OCI-LY1 (cell line): ENCODE measurements around the gene HCRTR2.

Experiments used
- H2AFZ ChIP-seq: fragments of 200-600 bp; sonication (generic), shearing (Covaris generic); 2 replicates; pipeline ENCODE4 v1.6.0; 2014; ENCODE audit warnings: antibody characterized with exemption, mild to moderate bottlenecking, low read length
- H3F3A ChIP-seq: fragments of 200-600 bp; sonication (generic), shearing (Covaris generic); 2 replicates; pipeline ENCODE4 v1.6.0; 2014; ENCODE audit warnings: mild to moderate bottlenecking, antibody characterized with exemption, low read length, moderate library complexity; ENCODE audit not compliant: insufficient read depth
- H3K27ac ChIP-seq: fragments of 200-600 bp; sonication (generic); 2 replicates; pipeline ENCODE4 v1.5.1; 2014; ENCODE audit warnings: low read length, mixed run types, mild to moderate bottlenecking, low read depth; ENCODE audit not compliant: poor library complexity, severe bottlenecking
- H3K27me3 ChIP-seq: fragments of 200-600 bp; sonication (generic); 2 replicates; pipeline ENCODE4 v1.6.0; 2014; ENCODE audit warnings: antibody characterized with exemption, mild to moderate bottlenecking, low read length, moderate library complexity; ENCODE audit not compliant: insufficient read depth
- H3K36me3 ChIP-seq: fragments of 200-600 bp; sonication (generic); 2 replicates; pipeline ENCODE4 v1.6.1; 2014; ENCODE audit warnings: mild to moderate bottlenecking, antibody characterized with exemption, low read length, moderate library complexity, mixed read lengths; ENCODE audit not compliant: insufficient read depth
- H3K4me1 ChIP-seq: fragments of 200-600 bp; sonication (generic); 2 replicates; pipeline ENCODE4 v1.5.1; 2014; ENCODE audit warnings: mild to moderate bottlenecking, low read length, moderate library complexity; ENCODE audit not compliant: insufficient read depth, severe bottlenecking
- H3K4me2 ChIP-seq: fragments of 200-600 bp; sonication (generic), shearing (Covaris generic); 2 replicates; pipeline ENCODE4 v1.6.1; 2014; ENCODE audit warnings: low read length
- H3K4me3 ChIP-seq: fragments of 200-600 bp; sonication (generic); 2 replicates; pipeline ENCODE4 v1.5.1; 2014; ENCODE audit warnings: low read length, low read depth, mild to moderate bottlenecking, mixed read lengths; ENCODE audit not compliant: poor library complexity, severe bottlenecking
- H3K79me2 ChIP-seq: fragments of 200-600 bp; shearing (Covaris generic); 2 replicates; pipeline ENCODE4 v1.6.1; 2016; ENCODE audit warnings: mixed run types, low read length, mixed read lengths; ENCODE audit not compliant: insufficient read depth
- H3K9ac ChIP-seq: fragments of 200-600 bp; sonication (generic), shearing (Covaris generic); 2 replicates; pipeline ENCODE4 v1.6.1; 2014; ENCODE audit warnings: mild to moderate bottlenecking, low read length, mixed read lengths
- H3K9me2 ChIP-seq: fragments of 200-600 bp; sonication (generic), shearing (Covaris generic); 2 replicates; pipeline ENCODE4 v1.6.1; 2014; ENCODE audit warnings: low read depth, mild to moderate bottlenecking, low read length, mixed read lengths
- H3K9me3 ChIP-seq: fragments of 200-600 bp; shearing (Covaris generic); 2 replicates; pipeline ENCODE4 v1.6.1; 2014; ENCODE audit warnings: low read length, mixed read lengths
- H4K20me1 ChIP-seq: fragments of 200-600 bp; sonication (generic), shearing (Covaris generic); 2 replicates; pipeline ENCODE4 v1.6.0; 2016; ENCODE audit warnings: mild to moderate bottlenecking, low read length; ENCODE audit not compliant: insufficient read depth
- EZH2 ChIP-seq: fragments of 200-600 bp; sonication (generic), shearing (Covaris generic); IDR thresholded peaks from 2 replicates; pipeline ENCODE4 v1.8.0; 2017; ENCODE audit warnings: borderline replicate concordance, mixed run types, mild to moderate bottlenecking, antibody characterized with exemption, low read length, moderate library complexity, mixed read lengths
- TF ChIP-seq, protein P1 (sequence below): fragments of 200-600 bp; sonication (generic), shearing (Covaris generic); IDR thresholded peaks from 2 replicates; pipeline ENCODE4 v1.5.1; 2017; ENCODE audit warnings: mild to moderate bottlenecking, antibody characterized with exemption, low read length, moderate library complexity, mixed read lengths

Gene HCRTR2

DNA sequence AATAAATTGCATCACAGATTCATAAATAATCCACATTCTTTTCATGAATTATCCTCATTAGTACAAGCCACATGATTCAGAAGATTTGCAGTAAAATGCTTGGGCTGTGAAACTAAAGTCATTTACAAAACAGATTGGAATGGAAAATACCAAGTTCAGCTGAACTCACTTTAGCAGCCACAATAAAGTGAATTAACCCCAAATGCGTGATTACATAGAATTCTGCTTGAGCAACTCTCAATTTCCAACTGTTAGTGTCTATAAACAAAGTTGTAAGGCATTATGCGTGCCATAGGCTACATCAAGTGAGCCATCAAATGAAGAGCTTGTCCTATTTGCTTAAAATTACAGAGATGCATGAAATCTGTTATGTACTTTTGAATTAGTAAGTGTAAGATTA, 92.6 kb downstream of the HCRTR2 start:
- Histone ChIP-seq H2AFZ (no peak overlapping the region), H3K4me2 (no peak overlapping the region), H3K4me3 (no peak overlapping the region), H4K20me1 (no peaks in the 10 kb centered on the region), H3K27ac (no peak overlapping the region), H3K9me2 (no peaks in the 10 kb centered on the region), H3K4me1 (no peaks in the 10 kb centered on the region), H3K36me3 (no peaks in the 10 kb centered on the region), H3K27me3 (no peaks in the 10 kb centered on the region), H3F3A (no peaks in the 10 kb centered on the region; the same call in 1 of the 2 replicates), H3K79me2 (no peaks in the 10 kb centered on the region), H3K9ac (no peak overlapping the region), H3K9me3 (no peaks in the 10 kb centered on the region)
- TF ChIP-seq, protein P1, sequence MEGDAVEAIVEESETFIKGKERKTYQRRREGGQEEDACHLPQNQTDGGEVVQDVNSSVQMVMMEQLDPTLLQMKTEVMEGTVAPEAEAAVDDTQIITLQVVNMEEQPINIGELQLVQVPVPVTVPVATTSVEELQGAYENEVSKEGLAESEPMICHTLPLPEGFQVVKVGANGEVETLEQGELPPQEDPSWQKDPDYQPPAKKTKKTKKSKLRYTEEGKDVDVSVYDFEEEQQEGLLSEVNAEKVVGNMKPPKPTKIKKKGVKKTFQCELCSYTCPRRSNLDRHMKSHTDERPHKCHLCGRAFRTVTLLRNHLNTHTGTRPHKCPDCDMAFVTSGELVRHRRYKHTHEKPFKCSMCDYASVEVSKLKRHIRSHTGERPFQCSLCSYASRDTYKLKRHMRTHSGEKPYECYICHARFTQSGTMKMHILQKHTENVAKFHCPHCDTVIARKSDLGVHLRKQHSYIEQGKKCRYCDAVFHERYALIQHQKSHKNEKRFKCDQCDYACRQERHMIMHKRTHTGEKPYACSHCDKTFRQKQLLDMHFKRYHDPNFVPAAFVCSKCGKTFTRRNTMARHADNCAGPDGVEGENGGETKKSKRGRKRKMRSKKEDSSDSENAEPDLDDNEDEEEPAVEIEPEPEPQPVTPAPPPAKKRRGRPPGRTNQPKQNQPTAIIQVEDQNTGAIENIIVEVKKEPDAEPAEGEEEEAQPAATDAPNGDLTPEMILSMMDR = no peak
- TF ChIP-seq EZH2 = no peak

- Histone ChIP-seq H3K36me3 (no peaks in the 10 kb centered on the region), H3K27me3 (no peaks in the 10 kb centered on the region), H2AFZ (no peak overlapping the region), H3K9ac (no peak overlapping the region), H3K4me1 (no peaks in the 10 kb centered on the region), H3K4me3 (no peak overlapping the region), H4K20me1 (no peaks in the 10 kb centered on the region), H3K9me3 (no peaks in the 10 kb centered on the region), H3K4me2 (no peak overlapping the region), H3K79me2 (no peaks in the 10 kb centered on the region), H3F3A (no peaks in the 10 kb centered on the region), H3K27ac (no peak overlapping the region), H3K9me2 (no peaks in the 10 kb centered on the region)
- TF ChIP-seq EZH2 = no peak
- TF ChIP-seq, protein P1 = peak; percentile 62; the same call in 1 of the 2 replicates
These were observed 102.6 kb downstream of the HCRTR2 start for GRCh38 chr6:55276745-55277530.

- Histone ChIP-seq H3K27ac (no peak overlapping the region), H2AFZ (no peak overlapping the region), H3K4me3 (no peak overlapping the region), H3K4me1 (no peaks in the 10 kb centered on the region), H3K9me2 (no peaks in the 10 kb centered on the region), H3K9me3 (no peaks in the 10 kb centered on the region), H3K27me3 (no peaks in the 10 kb centered on the region), H3K4me2 (no peak overlapping the region), H3K9ac (no peak overlapping the region), H4K20me1 (no peaks in the 10 kb centered on the region), H3F3A (no peaks in the 10 kb centered on the region), H3K36me3 (no peaks in the 10 kb centered on the region), H3K79me2 (no peaks in the 10 kb centered on the region)
- TF ChIP-seq, protein P1 = no peak
- TF ChIP-seq EZH2 = no peak
These were observed 103.3 kb downstream of the HCRTR2 start for GRCh38 chr6:55277646-55278045.
